MCF 10A (cell line): ENCODE data around the gene MST1R. TPM values are rescaled to one million over a fixed set of nuclear protein-coding genes. Genes with fewer than 3 reads are reported as not detected.
"Not testable (repeated sequence)": the region's sequence is repeated elsewhere in the genome, so short reads cannot be mapped to it uniquely, and the experiment has no call there.

Experiments
- BruUV-seq: library from RNA; stranded (reverse); fragments of 400-500 nt; replicated peaks from 2 replicates; lab custom pipeline; 2021; lab: Mats Ljungman, UMichigan
- CTCF ChIA-PET: fragments of 300-600 bp; sonication (Branson Sonifier 250); formaldehyde crosslinking; extraction: SDS; loops from one replicate; lab custom pipeline; 2021; ENCODE audit warnings: antibody characterized with exemption, inconsistent platforms; lab: Yijun Ruan, JAX
- POLR2A ChIA-PET: fragments of 300-600, 350-650 bp; sonication (Branson Sonifier 250); formaldehyde crosslinking; extraction: SDS; loops from one replicate; lab custom pipeline; 2020; ENCODE audit warnings: antibody characterized with exemption, inconsistent platforms; lab: Yijun Ruan, JAX
- DNase-seq: peaks from one replicate; pipeline ENCODE4 v3.0.0-alpha.2; 2018; ENCODE audit not compliant: unreplicated experiment
- H3K27ac Mint-ChIP-seq: one replicate; pipeline ENCODE4 v1.8.0; 2022; ENCODE audit warnings: mild to moderate bottlenecking, low read depth, mixed read lengths; ENCODE audit not compliant: unreplicated experiment
- H3K27me3 Mint-ChIP-seq: one replicate; pipeline ENCODE4 v1.8.0; 2022; ENCODE audit warnings: mixed read lengths; ENCODE audit not compliant: insufficient read depth, unreplicated experiment
- H3K36me3 Mint-ChIP-seq: one replicate; pipeline ENCODE4 v1.8.0; 2022; ENCODE audit warnings: mild to moderate bottlenecking, moderate library complexity, mixed read lengths; ENCODE audit not compliant: insufficient read depth, unreplicated experiment
- H3K4me1 Mint-ChIP-seq: one replicate; pipeline ENCODE4 v1.8.0; 2022; ENCODE audit warnings: mixed read lengths; ENCODE audit not compliant: insufficient read depth, unreplicated experiment
- H3K4me3 Mint-ChIP-seq: one replicate; pipeline ENCODE4 v1.8.0; 2022; ENCODE audit warnings: mild to moderate bottlenecking, moderate library complexity, mixed read lengths; ENCODE audit not compliant: unreplicated experiment
- H3K9me3 Mint-ChIP-seq: one replicate; pipeline ENCODE4 v1.8.0; 2022; ENCODE audit warnings: mixed read lengths; ENCODE audit not compliant: unreplicated experiment
- CTCF ChIP-seq: fragments of 200-600 bp; IDR thresholded peaks from one replicate; pipeline ENCODE4 v1.8.0; 2022; ENCODE audit warnings: antibody characterized with exemption, mild to moderate bottlenecking; ENCODE audit not compliant: unreplicated experiment
- intact Hi-C: fragments of 100-400 bp; cut with micrococcal nuclease; formaldehyde crosslinking; loops from 2 replicates; pipeline ENCODE4 v1.14.1; 2022
- total RNA-seq: library from RNA; stranded (reverse); gene quantifications from 2 replicates; pipeline ENCODE4 v1.2.3, GENCODE V29; 2022

The MST1R gene
- total RNA-seq, 1 experiment from 2014 or later: 103 TPM

- CTCF ChIA-PET: interaction anchor here (0.7 to 1.4 kb wide), 4 partner anchors 9 to 209 kb away, joined by 3 to 6 read pairs (median 4); partner anchors contain the start of gene MON1A
- H3K4me3 Mint-ChIP-seq: peak overlapping the region; percentile 93
- TSS peak; percentile 73 for BruUV-seq
- POLR2A ChIA-PET: interaction anchor here (0.6 to 3.3 kb wide), 17 partner anchors 10 to 1559 kb away, joined by 3 to 86 read pairs (median 4); partner anchors contain the start of genes DAG1, DCAF1, INKA1 and MON1A
- no peaks in the 10 kb centered on the region for H3K27me3 Mint-ChIP-seq
- no peak for DNase-seq
- no peaks in the 10 kb centered on the region for H3K9me3 Mint-ChIP-seq
- no peak for TF ChIP-seq CTCF
- H3K36me3 Mint-ChIP-seq: peaks cover 30% of the 10 kb centered on the region
- H3K27ac Mint-ChIP-seq: peak overlapping the region; percentile 98
- intact Hi-C loops: no loop called here
- peaks cover 5% of the 10 kb centered on the region for H3K4me1 Mint-ChIP-seq
Observed at GRCh38 chr3:49940667-49941249, 37.1 kb upstream of the MST1R start.

- DNase-seq: peak; percentile 97
- peaks cover 23% of the 10 kb centered on the region for H3K36me3 Mint-ChIP-seq
- ChIA-PET POLR2A (interaction anchor here (0.6 to 3.3 kb wide), 21 partner anchors 10 to 1560 kb away, joined by 3 to 86 read pairs (median 4); partner anchors contain the start of genes DAG1, DCAF1, INKA1 and MON1A), CTCF (interaction anchor here (0.7 to 1.4 kb wide), 4 partner anchors 10 to 210 kb away, joined by 3 to 6 read pairs (median 4); partner anchors contain the start of gene MON1A)
- H3K27me3 Mint-ChIP-seq: no peaks in the 10 kb centered on the region
- H3K27ac Mint-ChIP-seq: peak within 1 kb of the TSS; percentile 98
- H3K4me3 Mint-ChIP-seq: peak within 1 kb of the TSS; percentile 93
- intact Hi-C loops: no loop called here
- peaks cover 5% of the 10 kb centered on the region for H3K4me1 Mint-ChIP-seq
- no peaks in the 10 kb centered on the region for H3K9me3 Mint-ChIP-seq
- BruUV-seq: TSS peak; percentile 73
- no peak for TF ChIP-seq CTCF
Observed at GRCh38 chr3:49939858-49940666, 36.4 kb upstream of the MST1R start, which contains the start of gene RBM6. TSS of gene RBM6 (plus strand) at chr3:49940150. CDS start at chr3:49962642, 22,492 bp downstream.

GRCh38 chr3:49937090-49937489 is 33.4 kb upstream of the MST1R start:
- H3K9me3 Mint-ChIP-seq: no peaks in the 10 kb centered on the region
- H3K27me3 Mint-ChIP-seq: no peaks in the 10 kb centered on the region
- H3K36me3 Mint-ChIP-seq: peaks cover 11% of the 10 kb centered on the region
- BruUV-seq: no TSS peak
- no peak for DNase-seq
- no peak overlapping the region for H3K27ac Mint-ChIP-seq
- CTCF ChIA-PET: interaction anchor here (1.2 kb wide), 1 partner anchor 31 kb away, joined by 3 read pairs; no protein-coding TSS in a partner anchor
- H3K4me3 Mint-ChIP-seq: no peak overlapping the region
- POLR2A ChIA-PET: no interaction called here
- no peak for TF ChIP-seq CTCF
- no peaks in the 10 kb centered on the region for H3K4me1 Mint-ChIP-seq
- intact Hi-C loops: no loop called here

GRCh38 chr3:49932281-49932680 is 28.6 kb upstream of the MST1R start:
- H3K9me3 Mint-ChIP-seq, intact Hi-C loops, H3K27me3 Mint-ChIP-seq, DNase-seq, BruUV-seq, H3K27ac Mint-ChIP-seq, H3K4me3 Mint-ChIP-seq, H3K36me3 Mint-ChIP-seq, H3K4me1 Mint-ChIP-seq: not testable (repeated sequence)
- ChIA-PET CTCF (interaction anchor here (0.7 kb wide), 1 partner anchor 256 kb away, joined by 3 read pairs; no protein-coding TSS in a partner anchor), POLR2A (interaction anchor here (1.6 kb wide), 1 partner anchor 129 kb away, joined by 3 read pairs; the partner anchor contains the start of gene INKA1)
